HG03039 (cell line): ENCODE data around the gene AP4S1.
"Not testable (repeated sequence)": the region's sequence is repeated elsewhere in the genome, so short reads cannot be mapped to it uniquely, and the experiment has no call there.

Experiments
- ATAC-seq: cut with Tn5 transposase; IDR thresholded peaks from one replicate; pipeline ENCODE4 v1.9.1; 2021; ENCODE audit warnings: mild to moderate bottlenecking, moderate library complexity; ENCODE audit not compliant: unreplicated experiment

AP4S1 gene

GRCh38 chr14:31038521-31039166 lies 13.2 kb downstream of the AP4S1 start:
- no peak for ATAC-seq

DNA sequence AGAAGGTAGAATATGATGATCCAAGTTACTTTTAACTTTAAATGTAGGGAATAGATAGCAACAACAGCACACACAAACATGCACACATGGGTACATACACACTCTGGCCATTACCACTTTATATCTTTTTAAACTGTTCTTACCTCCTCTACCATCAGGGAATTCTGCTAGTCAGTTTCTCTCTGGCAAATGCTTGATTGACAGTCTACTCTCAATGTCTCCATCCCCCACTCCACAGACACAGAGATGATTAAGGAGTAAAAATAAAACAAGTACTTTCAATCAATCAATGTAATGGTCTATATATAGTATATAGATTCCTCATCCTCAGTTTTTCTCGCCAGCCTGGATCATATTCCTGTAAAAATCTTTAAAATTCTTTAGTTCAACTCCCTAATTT lies 16.9 kb downstream of the AP4S1 start:
- no peak for ATAC-seq

GRCh38 chr14:31042893-31043292 lies 17.4 kb downstream of the AP4S1 start:
- ATAC-seq: not testable (repeated sequence)

DNA sequence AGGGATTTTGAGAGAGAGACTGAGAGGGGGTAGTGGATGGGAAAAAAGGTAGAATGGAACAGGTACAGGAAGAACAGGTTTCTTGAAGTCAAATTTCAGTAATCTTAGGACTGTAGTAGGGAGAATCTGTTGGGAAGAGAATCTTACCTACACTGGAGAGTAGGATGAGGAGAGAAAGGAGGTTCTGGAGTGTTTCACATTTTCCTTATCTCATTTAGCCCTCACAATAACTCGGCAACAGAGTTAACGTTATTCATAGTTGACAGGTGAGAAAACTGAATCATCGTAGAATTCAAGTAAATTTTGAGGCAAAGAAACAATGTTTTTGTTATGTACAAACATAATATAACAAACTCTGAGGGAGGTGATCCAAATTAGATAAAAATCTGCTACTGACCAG lies 17.9 kb downstream of the AP4S1 start:
- no peak for ATAC-seq

DNA sequence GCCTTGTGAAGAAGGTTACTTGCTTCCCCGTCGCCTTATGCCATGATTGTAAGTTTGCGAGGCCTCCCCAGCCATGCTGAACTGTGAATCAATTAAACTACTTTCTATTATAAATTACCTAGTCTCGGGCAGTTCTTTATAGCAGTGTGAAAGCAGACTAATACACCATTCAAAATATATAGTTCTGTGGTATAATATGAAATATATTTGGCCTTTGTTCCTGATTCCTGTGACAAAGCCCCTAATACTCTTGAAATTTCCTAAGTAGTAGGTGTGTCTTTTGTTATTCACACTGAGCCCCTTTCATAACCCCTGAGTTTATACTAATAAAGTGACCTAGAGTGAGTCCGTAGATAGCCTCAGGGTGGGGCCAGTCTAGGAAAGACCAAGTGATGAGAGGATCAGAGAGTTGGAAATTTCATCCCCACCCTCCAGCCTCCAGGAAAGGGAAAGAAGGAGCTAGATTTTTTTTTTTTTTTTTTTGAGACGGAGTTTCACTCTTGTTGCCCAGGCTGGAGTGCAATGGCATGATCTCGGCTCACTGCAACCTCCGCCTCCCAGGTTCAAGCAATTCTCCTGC lies 20.1 kb downstream of the AP4S1 start:
- ATAC-seq: no peak

- no peak for ATAC-seq
Measured at GRCh38 chr14:31047503-31047902, 22.1 kb downstream of the AP4S1 start.

GRCh38 chr14:31051023-31051422 lies 25.6 kb downstream of the AP4S1 start:
- ATAC-seq: no peak

- ATAC-seq: no peak
Measured at GRCh38 chr14:31051511-31051910, 26.1 kb downstream of the AP4S1 start.

DNA sequence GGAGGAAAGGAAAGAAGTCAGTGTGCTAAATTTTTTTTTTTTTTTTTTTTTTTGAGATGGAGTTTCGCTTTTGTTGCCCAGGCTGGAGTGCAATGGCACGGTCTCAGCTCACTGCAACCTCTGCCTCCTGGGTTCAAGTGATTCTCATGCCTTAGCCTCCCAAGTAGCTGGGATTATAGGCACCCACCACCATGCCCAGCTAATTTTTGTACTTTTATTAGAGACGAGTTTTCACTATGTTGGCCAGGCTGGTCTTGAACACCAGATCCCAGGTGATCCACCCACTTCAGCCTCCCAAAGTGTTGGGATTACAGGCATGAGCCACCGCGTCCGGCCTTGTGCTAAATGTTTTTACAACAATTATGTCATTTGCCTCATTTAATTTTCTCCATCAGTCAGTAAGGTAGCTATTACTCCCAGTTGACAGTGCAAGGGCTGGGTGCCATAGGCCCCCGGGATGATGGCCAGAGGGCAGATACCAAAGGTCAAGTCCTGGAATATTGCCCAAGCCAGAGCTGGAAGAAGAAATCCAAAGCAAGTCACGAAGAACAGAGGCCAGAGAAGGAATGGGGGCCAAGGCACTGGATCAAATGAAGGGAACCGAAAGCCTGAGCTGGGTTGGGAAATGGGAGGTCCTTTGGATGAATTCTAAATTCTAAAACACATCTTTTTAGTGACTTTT lies 27.6 kb downstream of the AP4S1 start:
- ATAC-seq: not testable (repeated sequence)

DNA sequence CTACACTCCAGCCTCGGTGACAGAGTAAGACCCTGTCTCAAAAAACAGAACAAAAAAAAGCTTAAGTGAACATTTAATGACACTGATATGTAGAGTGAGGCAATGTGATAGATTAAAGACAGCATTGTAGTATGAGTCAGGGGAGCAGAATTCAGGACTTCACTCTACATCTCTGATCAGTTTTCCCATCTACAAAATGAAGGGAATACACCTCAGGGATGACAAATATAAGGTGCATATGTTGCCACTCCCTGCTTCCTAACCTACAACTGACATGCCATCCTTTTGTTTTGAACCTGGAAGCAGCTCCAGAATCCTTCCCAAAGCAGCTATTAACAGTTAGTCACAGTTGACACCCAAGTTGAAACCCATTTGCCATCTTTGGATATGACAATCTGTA lies 31.6 kb downstream of the AP4S1 start:
- no peak for ATAC-seq

GRCh38 chr14:31057701-31058364 lies 32.4 kb downstream of the AP4S1 start:
- no peak for ATAC-seq

- ATAC-seq: no peak
Measured at GRCh38 chr14:31059152-31059924, 33.9 kb downstream of the AP4S1 start.

GRCh38 chr14:31060253-31060875 lies 34.9 kb downstream of the AP4S1 start:
- ATAC-seq: no peak

- ATAC-seq: not testable (repeated sequence)
Measured at GRCh38 chr14:31062908-31063307, 37.5 kb downstream of the AP4S1 start.

DNA sequence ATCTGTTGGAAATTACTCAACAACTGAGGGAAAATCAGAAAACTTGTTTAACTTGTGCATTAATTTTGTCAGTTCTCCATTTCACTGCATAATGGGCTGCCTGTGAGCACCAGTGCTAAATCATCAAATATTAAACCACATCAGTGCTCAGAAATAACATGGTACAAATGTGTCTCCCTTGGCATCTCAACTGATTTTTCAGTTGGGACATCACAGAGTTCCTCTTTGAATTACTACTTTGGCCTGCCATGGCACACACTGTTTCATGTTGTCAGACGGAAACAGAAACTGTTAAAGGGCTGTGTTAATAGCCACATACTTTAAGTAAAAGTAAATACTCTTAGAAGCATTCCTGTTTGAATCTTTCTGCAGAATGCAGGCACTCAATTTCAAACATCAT lies 42.8 kb downstream of the AP4S1 start:
- no peak for ATAC-seq

- no peak for ATAC-seq
Measured at GRCh38 chr14:31069343-31069742, 43.9 kb downstream of the AP4S1 start.

GRCh38 chr14:31070431-31070830 lies 45.0 kb downstream of the AP4S1 start:
- ATAC-seq: no peak

DNA sequence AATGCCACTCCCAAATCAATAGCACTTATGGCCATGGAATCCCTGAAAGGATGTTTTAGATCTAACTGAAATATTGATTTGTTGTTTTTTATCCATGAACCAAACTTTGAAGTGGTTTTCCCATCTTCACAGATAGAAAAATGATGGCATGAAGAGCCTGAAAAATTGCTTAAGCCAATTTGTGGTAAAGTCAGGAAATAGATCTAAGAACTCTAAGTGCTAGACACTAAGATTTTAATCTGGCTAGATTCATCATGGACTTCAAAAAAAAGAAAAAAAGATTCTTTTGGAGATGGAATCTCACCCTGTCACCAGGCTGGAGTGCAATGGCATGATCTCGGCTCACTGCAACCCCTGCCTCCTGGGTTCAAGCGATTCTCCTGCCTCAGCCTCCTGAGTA lies 45.7 kb downstream of the AP4S1 start:
- no peak for ATAC-seq

GRCh38 chr14:31075144-31075543 lies 49.7 kb downstream of the AP4S1 start:
- no peak for ATAC-seq

DNA sequence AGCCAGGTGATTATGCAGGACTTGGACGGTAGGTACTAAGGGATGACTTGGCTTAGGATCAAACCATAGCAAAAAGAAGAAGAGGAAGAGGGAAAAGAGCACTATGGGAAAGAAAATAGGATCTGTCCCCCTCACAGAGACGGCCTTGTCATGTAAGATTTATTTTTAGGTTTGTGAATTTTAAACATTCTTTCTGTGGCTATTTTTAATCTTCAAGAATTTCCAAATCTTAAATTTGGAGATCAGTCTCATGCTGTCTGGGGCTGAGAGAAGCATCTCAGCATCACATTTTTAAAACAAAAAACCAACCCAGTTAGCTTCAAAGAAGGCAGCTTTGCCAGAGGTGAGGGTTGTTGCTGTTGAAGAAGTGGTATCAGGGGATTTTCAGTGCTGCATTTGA lies 53.3 kb downstream of the AP4S1 start:
- ATAC-seq: no peak

GRCh38 chr14:31080056-31080455 lies 54.6 kb downstream of the AP4S1 start:
- ATAC-seq: no peak
